Rectal smooth muscle tissue (tissue), 1 donor: ENCODE measurements around the gene DNASE1L3.
"Not testable (repeated sequence)": the region's sequence is repeated elsewhere in the genome, so short reads cannot be mapped to it uniquely, and the experiment has no call there.

Experiments
- H3K27ac ChIP-seq: one replicate; pipeline ENCODE4 v1.7.0; 2013; ENCODE audit warnings: low read depth, low read length, inconsistent platforms
- H3K27me3 ChIP-seq: one replicate; pipeline ENCODE4 v1.7.0; 2013; ENCODE audit warnings: low read length; ENCODE audit not compliant: control insufficient read depth, insufficient read depth
- H3K36me3 ChIP-seq: one replicate; pipeline ENCODE4 v1.7.0; 2013; ENCODE audit warnings: low read length; ENCODE audit not compliant: control insufficient read depth, insufficient read depth
- H3K4me1 ChIP-seq: one replicate; pipeline ENCODE4 v1.7.0; 2013; ENCODE audit warnings: low read length; ENCODE audit not compliant: control insufficient read depth, insufficient read depth
- H3K4me3 ChIP-seq: one replicate; pipeline ENCODE4 v1.7.0; 2013; ENCODE audit warnings: low read length
- H3K9ac ChIP-seq: one replicate; pipeline ENCODE4 v1.7.0; 2013; ENCODE audit warnings: low read length

DNASE1L3 gene

DNA sequence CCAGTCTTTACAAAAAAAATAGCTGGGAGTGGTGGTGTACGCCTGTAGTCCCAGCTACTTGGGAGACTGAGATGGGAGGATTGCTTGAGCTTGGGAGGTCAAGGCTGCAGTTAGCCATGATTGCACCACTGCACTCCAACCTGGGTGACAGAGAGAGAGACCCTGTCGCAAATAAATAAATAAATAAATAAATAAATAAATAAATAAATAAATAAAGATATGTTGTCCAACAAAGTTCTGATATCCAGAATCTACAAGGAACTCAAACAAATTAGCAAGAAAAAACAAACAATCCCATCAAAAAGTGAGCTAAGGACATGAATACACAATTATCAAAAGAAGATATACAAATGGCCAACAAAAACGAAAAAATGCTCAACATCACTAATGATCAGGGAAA is 17.2 kb upstream of the DNASE1L3 start:
- H3K36me3 ChIP-seq, H3K4me1 ChIP-seq, H3K4me3 ChIP-seq, H3K9ac ChIP-seq, H3K27ac ChIP-seq, H3K27me3 ChIP-seq: not testable (repeated sequence)

GRCh38 chr3:58223855-58224254 is 13.1 kb upstream of the DNASE1L3 start:
- no peak overlapping the region for H3K4me3 ChIP-seq
- no peak overlapping the region for H3K27ac ChIP-seq
- no peaks in the 10 kb centered on the region for H3K4me1 ChIP-seq
- H3K9ac ChIP-seq, result no peak overlapping the region
- H3K27me3 ChIP-seq, result no peaks in the 10 kb centered on the region
- H3K36me3 ChIP-seq, result no peaks in the 10 kb centered on the region

- H3K9ac ChIP-seq, result no peak overlapping the region
- H3K4me1 ChIP-seq, result no peaks in the 10 kb centered on the region
- no peaks in the 10 kb centered on the region for H3K27me3 ChIP-seq
- H3K4me3 ChIP-seq, result no peak overlapping the region
- H3K27ac ChIP-seq, result no peak overlapping the region
- no peaks in the 10 kb centered on the region for H3K36me3 ChIP-seq
Measured at GRCh38 chr3:58222161-58222724, 11.5 kb upstream of the DNASE1L3 start.

GRCh38 chr3:58218904-58219303 is 8.1 kb upstream of the DNASE1L3 start:
- Histone ChIP-seq H3K27me3 (no peaks in the 10 kb centered on the region), H3K9ac (no peak overlapping the region), H3K27ac (no peak overlapping the region), H3K4me1 (no peaks in the 10 kb centered on the region), H3K4me3 (no peak overlapping the region), H3K36me3 (no peaks in the 10 kb centered on the region)

- Histone ChIP-seq H3K4me3 (no peak overlapping the region), H3K27me3 (no peaks in the 10 kb centered on the region), H3K9ac (no peak overlapping the region), H3K4me1 (no peaks in the 10 kb centered on the region), H3K27ac (no peak overlapping the region), H3K36me3 (no peaks in the 10 kb centered on the region)
Measured at GRCh38 chr3:58217209-58217811, 6.5 kb upstream of the DNASE1L3 start.

GRCh38 chr3:58216496-58217195 is 5.9 kb upstream of the DNASE1L3 start:
- no peak overlapping the region for H3K9ac ChIP-seq

GRCh38 chr3:58215317-58216025 is 4.7 kb upstream of the DNASE1L3 start:
- Histone ChIP-seq H3K4me1 (no peaks in the 10 kb centered on the region), H3K27ac (no peak overlapping the region), H3K9ac (no peak overlapping the region), H3K36me3 (no peaks in the 10 kb centered on the region), H3K4me3 (no peak overlapping the region), H3K27me3 (no peaks in the 10 kb centered on the region)

More at GRCh38 chr3:58216496-58217195, 5.9 kb upstream of the DNASE1L3 start:
- H3K27me3 ChIP-seq, result no peaks in the 10 kb centered on the region
- no peak overlapping the region for H3K27ac ChIP-seq
- no peaks in the 10 kb centered on the region for H3K36me3 ChIP-seq
- no peaks in the 10 kb centered on the region for H3K4me1 ChIP-seq
- no peak overlapping the region for H3K4me3 ChIP-seq

GRCh38 chr3:58214484-58215316 is 3.9 kb upstream of the DNASE1L3 start:
- no peaks in the 10 kb centered on the region for H3K4me1 ChIP-seq
- no peak overlapping the region for H3K27ac ChIP-seq
- H3K36me3 ChIP-seq, result no peaks in the 10 kb centered on the region
- no peaks in the 10 kb centered on the region for H3K27me3 ChIP-seq
- no peak overlapping the region for H3K4me3 ChIP-seq
- H3K9ac ChIP-seq, result no peak overlapping the region

- H3K27ac ChIP-seq, result no peak overlapping the region
- no peaks in the 10 kb centered on the region for H3K27me3 ChIP-seq
- H3K4me1 ChIP-seq, result no peaks in the 10 kb centered on the region
- H3K36me3 ChIP-seq, result no peaks in the 10 kb centered on the region
- no peak overlapping the region for H3K4me3 ChIP-seq
- no peak overlapping the region for H3K9ac ChIP-seq
Measured at GRCh38 chr3:58209933-58210332, 839 bp downstream of the DNASE1L3 start.

DNA sequence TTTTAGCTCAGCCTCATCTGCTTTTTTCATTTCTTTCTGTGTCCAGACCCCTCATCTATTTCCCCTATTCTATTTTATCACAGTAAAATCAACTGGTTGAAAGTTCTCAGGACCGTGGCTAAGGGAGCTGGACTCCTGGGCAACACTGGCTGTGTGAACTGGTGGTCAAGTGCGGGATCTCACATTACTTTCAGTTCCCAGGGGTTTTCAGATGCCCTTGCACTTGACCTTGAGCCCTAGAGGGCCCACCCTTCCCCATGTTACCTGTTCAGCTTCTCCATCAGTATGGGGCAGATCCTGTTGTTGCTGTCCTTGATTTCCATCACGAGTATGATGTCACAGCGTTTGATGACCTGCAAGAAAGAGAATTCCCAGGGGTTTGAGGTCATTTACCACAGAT is 2.8 kb downstream of the DNASE1L3 start:
- no peaks in the 10 kb centered on the region for H3K27me3 ChIP-seq
- H3K36me3 ChIP-seq, result no peaks in the 10 kb centered on the region
- H3K4me1 ChIP-seq, result no peaks in the 10 kb centered on the region
- H3K27ac ChIP-seq, result no peak overlapping the region
- H3K9ac ChIP-seq, result no peak overlapping the region
- no peak overlapping the region for H3K4me3 ChIP-seq

DNA sequence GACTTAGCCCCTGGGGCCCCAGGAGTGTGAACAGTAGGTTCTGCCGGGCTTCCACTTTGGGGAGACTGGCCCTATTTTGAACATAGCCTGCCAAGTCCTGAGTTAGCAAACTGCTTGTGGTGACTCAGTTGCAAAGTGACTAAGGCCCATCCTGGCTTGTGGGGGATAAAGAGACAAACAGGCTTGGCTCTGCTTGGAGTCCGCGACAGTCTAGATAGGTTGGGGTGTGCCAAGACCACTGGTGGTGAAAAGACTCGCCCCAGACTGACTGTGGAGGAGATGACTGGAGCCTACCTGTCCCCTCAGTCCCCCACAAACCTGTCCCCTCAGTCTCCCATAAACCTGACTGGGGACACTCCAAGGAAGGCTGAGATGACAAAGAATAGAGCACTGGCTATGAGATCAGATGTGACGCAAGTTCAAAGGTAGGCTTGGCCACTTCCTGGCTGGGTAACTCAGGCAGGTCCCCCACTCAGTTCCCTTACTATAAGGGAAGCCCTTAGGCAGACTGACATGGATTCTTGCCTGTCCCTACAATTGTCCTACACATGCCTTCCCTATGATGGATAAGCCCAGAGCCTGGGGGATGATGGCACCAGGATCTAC is 4.3 kb downstream of the DNASE1L3 start:
- no peaks in the 10 kb centered on the region for H3K36me3 ChIP-seq
- H3K4me3 ChIP-seq, result no peak overlapping the region
- H3K4me1 ChIP-seq, result no peaks in the 10 kb centered on the region
- H3K27me3 ChIP-seq, result no peaks in the 10 kb centered on the region
- no peak overlapping the region for H3K27ac ChIP-seq
- H3K9ac ChIP-seq, result no peak overlapping the region

DNA sequence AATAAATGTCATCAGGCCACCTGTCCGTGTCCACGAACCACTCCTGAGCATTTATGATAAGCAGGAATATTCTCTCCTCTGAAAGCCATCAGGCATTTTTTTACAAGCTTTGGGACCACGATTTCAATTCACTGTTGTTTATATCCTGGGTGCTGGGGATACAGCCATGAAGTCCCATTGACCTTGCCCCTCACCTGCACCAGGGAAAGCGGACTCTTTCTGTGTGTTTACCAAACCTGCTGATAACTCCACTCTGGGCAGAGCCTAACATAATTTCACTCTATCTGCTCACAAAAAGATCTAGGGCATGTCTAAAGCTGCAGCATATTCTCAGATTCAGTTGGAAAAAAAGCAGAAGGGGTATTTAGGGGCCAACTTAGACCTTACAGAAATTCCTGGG is 4.8 kb downstream of the DNASE1L3 start:
- Histone ChIP-seq H3K36me3 (no peaks in the 10 kb centered on the region), H3K4me1 (no peaks in the 10 kb centered on the region), H3K27ac (no peak overlapping the region), H3K27me3 (no peaks in the 10 kb centered on the region), H3K9ac (no peak overlapping the region), H3K4me3 (no peak overlapping the region)
